Hepatocyte (in vitro differentiated cells): Measurements from ENCODE around the gene ZNF774.

Source experiments
- EZH2 ChIP-seq: fragments of 200-600 bp; sonication (generic); IDR thresholded peaks from 2 replicates; pipeline ENCODE4 v1.6.1; 2016; ENCODE audit warnings: antibody characterized with exemption, mild to moderate bottlenecking, borderline replicate concordance
- TF ChIP-seq, protein P1 (sequence below): fragments of 200-600 bp; sonication (generic); IDR thresholded peaks from 2 replicates; pipeline ENCODE4 v1.5.1; 2016; ENCODE audit warnings: antibody characterized with exemption, mild to moderate bottlenecking; ENCODE audit not compliant: poor library complexity

GRCh38 chr15:90387534-90388461 is 35.7 kb downstream of the ZNF774 start, which contains the start of gene IQGAP1:
- TF ChIP-seq EZH2, result no peak
- TF ChIP-seq, protein P1, sequence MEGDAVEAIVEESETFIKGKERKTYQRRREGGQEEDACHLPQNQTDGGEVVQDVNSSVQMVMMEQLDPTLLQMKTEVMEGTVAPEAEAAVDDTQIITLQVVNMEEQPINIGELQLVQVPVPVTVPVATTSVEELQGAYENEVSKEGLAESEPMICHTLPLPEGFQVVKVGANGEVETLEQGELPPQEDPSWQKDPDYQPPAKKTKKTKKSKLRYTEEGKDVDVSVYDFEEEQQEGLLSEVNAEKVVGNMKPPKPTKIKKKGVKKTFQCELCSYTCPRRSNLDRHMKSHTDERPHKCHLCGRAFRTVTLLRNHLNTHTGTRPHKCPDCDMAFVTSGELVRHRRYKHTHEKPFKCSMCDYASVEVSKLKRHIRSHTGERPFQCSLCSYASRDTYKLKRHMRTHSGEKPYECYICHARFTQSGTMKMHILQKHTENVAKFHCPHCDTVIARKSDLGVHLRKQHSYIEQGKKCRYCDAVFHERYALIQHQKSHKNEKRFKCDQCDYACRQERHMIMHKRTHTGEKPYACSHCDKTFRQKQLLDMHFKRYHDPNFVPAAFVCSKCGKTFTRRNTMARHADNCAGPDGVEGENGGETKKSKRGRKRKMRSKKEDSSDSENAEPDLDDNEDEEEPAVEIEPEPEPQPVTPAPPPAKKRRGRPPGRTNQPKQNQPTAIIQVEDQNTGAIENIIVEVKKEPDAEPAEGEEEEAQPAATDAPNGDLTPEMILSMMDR, result no peak
